ENCODE measurements around the gene NEK11.

Gene NEK11

GRCh38 chr3:131110087-131110486 lies 83.4 kb downstream of the NEK11 start:
- DNase-seq (ENCODE audit: low spot score) (no peak), ATAC-seq (ENCODE audit: low read depth) (peak; percentile 89)

DNA sequence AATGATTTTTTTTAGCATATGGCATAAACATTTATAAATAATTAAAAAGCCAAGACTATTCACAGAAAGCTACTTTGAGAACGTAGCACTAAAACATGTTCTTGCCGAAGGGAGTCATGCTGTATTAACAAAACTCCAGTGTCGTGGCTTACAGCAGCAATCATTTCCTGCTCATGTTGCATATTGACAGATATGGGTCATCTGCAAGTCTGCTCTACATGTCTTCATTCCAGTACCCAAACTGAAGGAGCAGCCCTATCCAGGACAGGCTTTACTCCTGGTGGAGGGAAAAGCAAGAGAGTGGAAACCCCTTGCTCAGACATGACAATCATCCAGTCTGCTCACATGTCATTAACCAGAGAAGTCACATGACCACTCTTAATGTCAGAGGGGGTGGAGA lies 87.6 kb downstream of the NEK11 start:
- Histone ChIP-seq H3K9me3 (ENCODE audit: severe bottlenecking) (no peaks in the 10 kb centered on the region), H3K4me3 (ENCODE audit: severe bottlenecking) (no peak overlapping the region), H3K4me1 (ENCODE audit: insufficient read depth, poor library complexity, severe bottlenecking) (peaks cover 17% of the 10 kb centered on the region), H3K27me3 (ENCODE audit: insufficient read depth, poor library complexity, severe bottlenecking) (no peaks in the 10 kb centered on the region), H3K36me3 (ENCODE audit: low read depth) (peaks cover 5% of the 10 kb centered on the region; the same call in 1 of the 2 replicates), H3K27ac (ENCODE audit: poor library complexity, severe bottlenecking) (no peak overlapping the region)
- TF ChIP-seq CTCF (IDR thresholded peaks at IDR 0.05; ENCODE audit: poor library complexity, severe bottlenecking), result no peak
- no peak for DNase-seq (ENCODE audit: low spot score)
- no peak for ATAC-seq (ENCODE audit: low read depth)

More at GRCh38 chr3:131110087-131110486, 83.4 kb downstream of the NEK11 start:
- Histone ChIP-seq H3K9me3 (ENCODE audit: severe bottlenecking) (no peaks in the 10 kb centered on the region), H3K36me3 (ENCODE audit: low read depth) (peaks cover 5% of the 10 kb centered on the region; the same call in 1 of the 2 replicates), H3K4me3 (ENCODE audit: severe bottlenecking) (no peak overlapping the region), H3K27ac (ENCODE audit: poor library complexity, severe bottlenecking) (peak overlapping the region; percentile 56), H3K4me1 (ENCODE audit: insufficient read depth, poor library complexity, severe bottlenecking) (peaks cover 36% of the 10 kb centered on the region), H3K27me3 (ENCODE audit: insufficient read depth, poor library complexity, severe bottlenecking) (no peaks in the 10 kb centered on the region)
- TF ChIP-seq CTCF (IDR thresholded peaks at IDR 0.05; ENCODE audit: poor library complexity, severe bottlenecking), result no peak

- Histone ChIP-seq H3K27me3 (ENCODE audit: insufficient read depth, poor library complexity, severe bottlenecking) (no peaks in the 10 kb centered on the region), H3K9me3 (ENCODE audit: severe bottlenecking) (no peaks in the 10 kb centered on the region), H3K4me1 (ENCODE audit: insufficient read depth, poor library complexity, severe bottlenecking) (no peaks in the 10 kb centered on the region), H3K4me3 (ENCODE audit: severe bottlenecking) (no peak overlapping the region), H3K27ac (ENCODE audit: poor library complexity, severe bottlenecking) (no peak overlapping the region), H3K36me3 (ENCODE audit: low read depth) (no peaks in the 10 kb centered on the region)
- DNase-seq (ENCODE audit: low spot score) (no peak), ATAC-seq (ENCODE audit: low read depth) (no peak)
- no peak for TF ChIP-seq CTCF (IDR thresholded peaks at IDR 0.05; ENCODE audit: poor library complexity, severe bottlenecking)
Observed at GRCh38 chr3:131125684-131126083, 99.0 kb downstream of the NEK11 start.

DNA sequence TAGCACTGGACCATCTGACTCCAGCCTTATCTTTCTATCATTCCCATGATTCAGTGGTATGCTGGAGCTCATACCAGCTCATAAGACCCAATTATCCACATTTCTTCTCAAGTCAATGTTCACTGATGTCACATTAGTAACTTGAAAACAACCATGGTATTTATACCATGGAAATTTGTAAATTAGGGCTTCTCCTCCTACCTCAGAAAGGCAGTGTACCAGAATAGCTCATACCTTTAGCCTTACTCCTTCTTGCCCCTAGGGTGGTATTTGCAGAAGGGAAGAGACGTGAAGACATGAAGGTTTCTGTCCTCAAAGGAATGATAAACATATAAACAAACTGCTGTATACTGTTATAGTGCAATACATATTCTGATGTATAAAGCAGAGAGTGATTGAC lies 114.2 kb downstream of the NEK11 start:
- TF ChIP-seq CTCF (IDR thresholded peaks at IDR 0.05; ENCODE audit: poor library complexity, severe bottlenecking), result no peak
- H3K9me3 ChIP-seq (ENCODE audit: severe bottlenecking), result no peaks in the 10 kb centered on the region

DNA sequence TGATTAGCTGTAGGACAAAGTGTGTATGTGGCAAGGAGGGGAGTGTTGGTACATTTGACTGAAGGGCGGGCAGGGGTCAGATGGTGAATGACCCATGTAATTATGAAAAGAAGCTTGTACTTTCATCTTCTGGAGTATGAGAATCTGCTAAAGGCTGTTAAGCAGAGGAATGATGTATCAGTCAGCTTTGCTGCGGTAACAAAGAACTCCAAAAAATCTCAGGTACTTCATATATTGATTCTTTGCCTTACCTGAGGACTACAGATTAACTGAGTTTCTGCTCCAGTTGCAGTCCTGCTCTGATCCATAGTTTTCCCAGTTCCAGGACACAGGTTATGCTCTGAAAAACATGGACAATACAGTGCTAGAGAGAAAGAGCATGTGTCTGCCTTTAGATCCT lies 115.1 kb downstream of the NEK11 start:
- Histone ChIP-seq H3K4me3 (ENCODE audit: severe bottlenecking) (no peak overlapping the region), H3K36me3 (ENCODE audit: low read depth) (no peaks in the 10 kb centered on the region), H3K27ac (ENCODE audit: poor library complexity, severe bottlenecking) (no peak overlapping the region), H3K4me1 (ENCODE audit: insufficient read depth, poor library complexity, severe bottlenecking) (no peaks in the 10 kb centered on the region), H3K27me3 (ENCODE audit: insufficient read depth, poor library complexity, severe bottlenecking) (no peaks in the 10 kb centered on the region), H3K9me3 (ENCODE audit: severe bottlenecking) (no peaks in the 10 kb centered on the region)
- TF ChIP-seq CTCF (IDR thresholded peaks at IDR 0.05; ENCODE audit: poor library complexity, severe bottlenecking), result no peak
- ATAC-seq (ENCODE audit: low read depth) (no peak), DNase-seq (ENCODE audit: low spot score) (no peak)

More for the DNA sequence above, 114.2 kb downstream of the NEK11 start:
- DNase-seq (ENCODE audit: low spot score), result no peak
- Histone ChIP-seq H3K4me1 (ENCODE audit: insufficient read depth, poor library complexity, severe bottlenecking) (no peaks in the 10 kb centered on the region), H3K27ac (ENCODE audit: poor library complexity, severe bottlenecking) (no peak overlapping the region), H3K4me3 (ENCODE audit: severe bottlenecking) (no peak overlapping the region), H3K36me3 (ENCODE audit: low read depth) (no peaks in the 10 kb centered on the region), H3K27me3 (ENCODE audit: insufficient read depth, poor library complexity, severe bottlenecking) (no peaks in the 10 kb centered on the region)
- ATAC-seq (ENCODE audit: low read depth), result no peak

Data from RWPE2 (cell line).